Esophagus muscularis mucosa (tissue), 4 donors: ENCODE data around the gene GPR137B. TPM values are rescaled to one million over a fixed set of nuclear protein-coding genes. Genes with fewer than 3 reads are reported as not detected.

Experiments used
- DNase-seq: peaks from one replicate; pipeline ENCODE4 v3.0.0-alpha.2; 2017; ENCODE audit errors: extremely low spot score
- H3K27ac ChIP-seq, 4 donors: fragments of 200-600 bp; sonication (generic); replicated peaks in 1 of 4; 1 replicate in 3 of 4; 2 replicates in 1 of 4; pipeline ENCODE4 v1.5.1; 2016 to 2019; ENCODE audit warnings: mild to moderate bottlenecking in 1 of 4
- H3K27me3 ChIP-seq, 4 donors: fragments of 200-600 bp; sonication (generic); one replicate each; pipeline versions ENCODE4 v1.5.1 to v1.6.0; 2016 to 2019
- H3K36me3 ChIP-seq, 4 donors: fragments of 200-600 bp; sonication (generic); one replicate each; pipeline ENCODE4 v1.5.1; 2016 to 2019
- H3K4me1 ChIP-seq, 4 donors: fragments of 200-600 bp; sonication (generic); one replicate each; pipeline ENCODE4 v1.5.1; 2016 to 2019
- H3K4me3 ChIP-seq, 4 donors: fragments of 200-600 bp; sonication (generic); 1 replicate in 2 of 4; 2 replicates in 2 of 4; pipeline ENCODE4 v1.5.1; 2016 to 2019; ENCODE audit warnings: mild to moderate bottlenecking in 4 of 4, moderate library complexity in 1 of 4
- H3K9me3 ChIP-seq, 4 donors: fragments of 200-600 bp; sonication (generic); 1 replicate in 3 of 4; 2 replicates in 1 of 4; pipeline ENCODE4 v1.5.1; 2016 to 2019
- CTCF ChIP-seq, 3 experiments: fragments of 200-600 bp in 2 of 3; fragments of 450-650 bp in 1 of 3; sonication (generic) in 2 of 3; IDR thresholded peaks; one replicate each; pipeline ENCODE4 v1.5.1; 2017 to 2019; ENCODE audit warnings: antibody characterized with exemption in 3 of 3, mild to moderate bottlenecking in 2 of 3, moderate library complexity in 1 of 3
- EP300 ChIP-seq: sonication (generic); formaldehyde crosslinking; IDR thresholded peaks from one replicate; pipeline ENCODE4 v1.6.1; 2017; ENCODE audit warnings: antibody characterized with exemption
- POLR2A ChIP-seq: fragments of 450-650 bp; IDR thresholded peaks from one replicate; pipeline ENCODE4 v1.6.1; 2017; ENCODE audit warnings: antibody characterized with exemption, moderate library complexity, mild to moderate bottlenecking, low read depth
- POLR2AphosphoS5 ChIP-seq, 2 donors: sonication (generic); formaldehyde crosslinking; IDR thresholded peaks; one replicate each; pipeline ENCODE4 v1.6.1; 2017; ENCODE audit warnings: antibody characterized with exemption in 2 of 2
- whole genome bisulfite sequencing: methylation state at CpG from one replicate; pipeline ENCODE4 v1.1.5; 2018; 5-methylcytosine and 5-hydroxymethylcytosine counted together
- intact Hi-C: fragments of 100-400 bp; cut with DNase I; formaldehyde crosslinking; loops from one replicate; pipeline ENCODE4 v1.15.1; 2023
- total RNA-seq, 4 donors: library from RNA; depleted of rRNA; stranded (reverse); fragments of >200 nt; gene quantifications; one replicate each; pipeline versions ENCODE4 v1.1.0 to v1.2.1, GENCODE V29; 2016

GPR137B gene
- total RNA-seq, 4 donors from 2014 or later = 14.5 to 21.3 (median 15.7) TPM

- TF ChIP-seq POLR2AphosphoS5 (IDR thresholded peaks at IDR 0.05) (no peak), EP300 (no peak), CTCF (IDR thresholded peaks at IDR 0.05) (no peak), POLR2A (no peak)
- Histone ChIP-seq H3K27ac (no peak overlapping the region), H3K4me1 (no peaks in the 10 kb centered on the region), H3K4me3 (no peak overlapping the region), H3K36me3 (peaks cover 0 to 20% (median 4%) of the 10 kb centered on the region in 4 donors), H3K27me3 (no peaks in the 10 kb centered on the region), H3K9me3 (no peaks in the 10 kb centered on the region)
- intact Hi-C loops = no loop called here
- DNase-seq = no peak
- WGBS = 79% methylated on average over 2 of the region's 2 CpGs
Observed at GRCh38 chr1:236242568-236242967, 100.2 kb downstream of the GPR137B start.

GRCh38 chr1:236247286-236247685 is 104.9 kb downstream of the GPR137B start:
- Histone ChIP-seq H3K4me1 (no peaks in the 10 kb centered on the region), H3K27ac (no peak overlapping the region), H3K9me3 (no peaks in the 10 kb centered on the region), H3K4me3 (no peak overlapping the region), H3K27me3 (no peaks in the 10 kb centered on the region), H3K36me3 (peaks cover 0 to 8% (median 6%) of the 10 kb centered on the region in 4 donors)
- intact Hi-C loops = no loop called here
- DNase-seq = no peak
- no peak for TF ChIP-seq POLR2A
- TF ChIP-seq EP300 = no peak
- TF ChIP-seq CTCF (IDR thresholded peaks at IDR 0.05) = no peak
- no peak for TF ChIP-seq POLR2AphosphoS5 (IDR thresholded peaks at IDR 0.05)
- 94% methylated on average over 3 of the region's 3 CpGs for WGBS

- no peak overlapping the region for H3K4me3 ChIP-seq
- H3K9me3 ChIP-seq = no peaks in the 10 kb centered on the region
- TF ChIP-seq POLR2A (no peak), EP300 (no peak), POLR2AphosphoS5 (IDR thresholded peaks at IDR 0.05) (no peak), CTCF (IDR thresholded peaks at IDR 0.05) (no peak)
- intact Hi-C loops = no loop called here
- H3K27me3 ChIP-seq = no peaks in the 10 kb centered on the region
- no peak for DNase-seq
- H3K4me1 ChIP-seq = no peaks in the 10 kb centered on the region
- peaks cover 0 to 5% (median 2%) of the 10 kb centered on the region in 4 donors for H3K36me3 ChIP-seq
- WGBS = 74% methylated on average over 1 of the region's 1 CpG
- H3K27ac ChIP-seq = no peak overlapping the region
Observed at GRCh38 chr1:236251587-236251986, 109.2 kb downstream of the GPR137B start.

- Histone ChIP-seq H3K4me3 (no peak overlapping the region), H3K27me3 (no peaks in the 10 kb centered on the region), H3K9me3 (peaks cover 0 to 11% (median 7%) of the 10 kb centered on the region in 4 donors), H3K4me1 (no peaks in the 10 kb centered on the region), H3K27ac (no peak overlapping the region), H3K36me3 (peaks cover 0 to 5% (median 2%) of the 10 kb centered on the region in 4 donors)
- no peak for DNase-seq
- 100% methylated on average over 1 of the region's 1 CpG for WGBS
- intact Hi-C loops = no loop called here
- TF ChIP-seq EP300 (no peak), POLR2A (no peak), POLR2AphosphoS5 (IDR thresholded peaks at IDR 0.05) (no peak), CTCF (IDR thresholded peaks at IDR 0.05) (no peak)
Observed at GRCh38 chr1:236253119-236253518, 110.8 kb downstream of the GPR137B start.
